Measurements from ENCODE around the gene ALAS2. TPM values are rescaled to one million over a fixed set of nuclear protein-coding genes. Genes with fewer than 3 reads are reported as not detected.
A peak's percentile ranks its signal among the peaks of the same experiment; 100 is the strongest.

Gene ALAS2
- total and polyA plus RNA-seq, 4 donors, result 0.21 to 1,807 TPM; not detected in 2

DNA sequence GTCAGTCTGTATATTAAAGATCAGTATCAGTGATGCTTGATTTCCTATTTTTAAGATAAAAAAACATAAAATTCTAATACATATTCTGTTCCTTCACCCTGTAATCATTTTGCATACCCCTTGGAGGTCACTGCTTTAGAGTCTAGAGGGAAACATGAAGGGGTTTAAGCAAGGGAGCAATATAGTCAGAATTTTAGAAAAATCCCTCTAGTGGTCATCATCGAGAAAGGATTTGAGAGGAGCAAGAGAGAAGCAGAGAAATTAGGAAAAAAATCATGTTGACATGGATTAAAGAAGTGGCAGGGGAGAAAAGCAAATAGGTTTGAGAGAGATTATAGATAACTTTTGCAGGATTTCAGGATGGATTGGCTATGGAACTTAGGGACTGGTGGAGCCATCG lies 19.5 kb downstream of the ALAS2 start:
- H3K27ac ChIP-seq (ENCODE audit: low read depth in 1 of 2, low read length in 2 of 2), result no peak overlapping the region
- H3K27me3 ChIP-seq (ENCODE audit: control insufficient read depth in 4 of 4, insufficient read depth in 4 of 4, low read length in 3 of 4), result no peaks in the 10 kb centered on the region
- no peak overlapping the region for H3K4me3 ChIP-seq (ENCODE audit: low read depth in 1 of 3, low read length in 3 of 3)
- TF ChIP-seq SP1 (IDR thresholded peaks at IDR 0.05) (no peak), GABPA (IDR thresholded peaks at IDR 0.05 in 1 of 2, conservative IDR thresholded peaks at IDR 0.05 in 1 of 2) (no peak), ATF3 (IDR thresholded peaks at IDR 0.05) (no peak), TAF1 (conservative IDR thresholded peaks at IDR 0.05) (no peak), RAD21 (IDR thresholded peaks at IDR 0.05) (peak; percentile 45 to 68), HNF4G (IDR thresholded peaks at IDR 0.05) (no peak), NR2F2 (IDR thresholded peaks at IDR 0.05) (no peak), RXRA (IDR thresholded peaks at IDR 0.05) (no peak), JUND (IDR thresholded peaks at IDR 0.05) (no peak), FOXA1 (IDR thresholded peaks at IDR 0.05) (no peak), MAX (IDR thresholded peaks at IDR 0.05) (no peak), FOXA2 (IDR thresholded peaks at IDR 0.05) (no peak)
- TF ChIP-seq, protein P1, sequence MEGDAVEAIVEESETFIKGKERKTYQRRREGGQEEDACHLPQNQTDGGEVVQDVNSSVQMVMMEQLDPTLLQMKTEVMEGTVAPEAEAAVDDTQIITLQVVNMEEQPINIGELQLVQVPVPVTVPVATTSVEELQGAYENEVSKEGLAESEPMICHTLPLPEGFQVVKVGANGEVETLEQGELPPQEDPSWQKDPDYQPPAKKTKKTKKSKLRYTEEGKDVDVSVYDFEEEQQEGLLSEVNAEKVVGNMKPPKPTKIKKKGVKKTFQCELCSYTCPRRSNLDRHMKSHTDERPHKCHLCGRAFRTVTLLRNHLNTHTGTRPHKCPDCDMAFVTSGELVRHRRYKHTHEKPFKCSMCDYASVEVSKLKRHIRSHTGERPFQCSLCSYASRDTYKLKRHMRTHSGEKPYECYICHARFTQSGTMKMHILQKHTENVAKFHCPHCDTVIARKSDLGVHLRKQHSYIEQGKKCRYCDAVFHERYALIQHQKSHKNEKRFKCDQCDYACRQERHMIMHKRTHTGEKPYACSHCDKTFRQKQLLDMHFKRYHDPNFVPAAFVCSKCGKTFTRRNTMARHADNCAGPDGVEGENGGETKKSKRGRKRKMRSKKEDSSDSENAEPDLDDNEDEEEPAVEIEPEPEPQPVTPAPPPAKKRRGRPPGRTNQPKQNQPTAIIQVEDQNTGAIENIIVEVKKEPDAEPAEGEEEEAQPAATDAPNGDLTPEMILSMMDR (IDR thresholded peaks at IDR 0.05; ENCODE audit: low read depth, low read length, missing input control), result peak; percentile 33
- TF ChIP-seq, protein P2, sequence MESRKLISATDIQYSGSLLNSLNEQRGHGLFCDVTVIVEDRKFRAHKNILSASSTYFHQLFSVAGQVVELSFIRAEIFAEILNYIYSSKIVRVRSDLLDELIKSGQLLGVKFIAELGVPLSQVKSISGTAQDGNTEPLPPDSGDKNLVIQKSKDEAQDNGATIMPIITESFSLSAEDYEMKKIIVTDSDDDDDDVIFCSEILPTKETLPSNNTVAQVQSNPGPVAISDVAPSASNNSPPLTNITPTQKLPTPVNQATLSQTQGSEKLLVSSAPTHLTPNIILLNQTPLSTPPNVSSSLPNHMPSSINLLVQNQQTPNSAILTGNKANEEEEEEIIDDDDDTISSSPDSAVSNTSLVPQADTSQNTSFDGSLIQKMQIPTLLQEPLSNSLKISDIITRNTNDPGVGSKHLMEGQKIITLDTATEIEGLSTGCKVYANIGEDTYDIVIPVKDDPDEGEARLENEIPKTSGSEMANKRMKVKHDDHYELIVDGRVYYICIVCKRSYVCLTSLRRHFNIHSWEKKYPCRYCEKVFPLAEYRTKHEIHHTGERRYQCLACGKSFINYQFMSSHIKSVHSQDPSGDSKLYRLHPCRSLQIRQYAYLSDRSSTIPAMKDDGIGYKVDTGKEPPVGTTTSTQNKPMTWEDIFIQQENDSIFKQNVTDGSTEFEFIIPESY (IDR thresholded peaks at IDR 0.05), result no peak
- H3K4me1 ChIP-seq (ENCODE audit: control insufficient read depth in 4 of 4, insufficient read depth in 4 of 4, low read length in 3 of 4), result peaks cover 16 to 25% (median 22%) of the 10 kb centered on the region in 4 donors
- no peak overlapping the region for H3K9ac ChIP-seq (ENCODE audit: low read depth in 1 of 2, low read length in 2 of 2)
- no peak for DNase-seq (ENCODE audit: low spot score)
- peaks cover 0 to 3% (median under 1%) of the 10 kb centered on the region in 4 donors for H3K36me3 ChIP-seq (ENCODE audit: control insufficient read depth in 4 of 4, insufficient read depth in 3 of 4, low read depth in 1 of 4, low read length in 3 of 4)
- WGBS, result 43% methylated on average over 2 of the region's 2 CpGs
- H3K9me3 ChIP-seq (ENCODE audit: control insufficient read depth in 4 of 4, low read length in 3 of 4), result no peaks in the 10 kb centered on the region

DNA sequence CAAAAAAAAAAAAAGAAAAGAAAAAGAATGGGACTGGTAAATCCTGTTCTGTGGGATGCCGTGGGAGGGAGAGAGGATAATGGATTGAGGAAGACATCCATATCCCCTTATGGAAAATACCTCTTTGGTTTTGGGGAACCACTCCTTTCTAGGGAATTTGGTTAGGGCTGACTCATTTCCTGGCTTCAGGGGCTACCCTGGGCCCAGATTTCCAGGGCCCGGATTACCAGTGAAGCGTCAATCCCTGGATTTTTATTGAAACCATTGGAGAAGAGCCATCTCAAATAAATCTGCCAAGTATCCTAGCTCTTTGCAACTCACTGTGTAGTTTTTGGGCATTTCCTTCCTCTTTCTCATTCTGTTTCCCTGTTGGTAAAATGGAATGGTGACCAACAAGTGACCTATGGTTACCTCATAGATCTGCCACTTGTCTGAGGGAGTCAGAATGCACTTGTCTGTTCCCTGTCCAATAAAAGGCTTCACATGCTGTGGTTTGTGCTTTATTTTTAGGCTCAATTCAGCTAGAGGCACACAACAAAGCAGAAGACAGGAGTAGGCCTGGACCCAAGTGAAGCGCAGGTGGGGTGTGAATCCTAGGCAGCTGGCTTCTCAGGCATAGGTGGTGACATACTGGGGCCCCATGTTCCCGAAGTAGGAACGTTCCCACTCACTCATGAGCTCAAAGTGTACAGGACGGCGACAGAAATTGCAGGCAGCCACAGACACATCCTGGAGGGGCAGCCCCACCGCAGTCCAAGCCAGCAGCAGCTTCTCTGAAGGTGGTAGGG lies 22.0 kb downstream of the ALAS2 start:
- DNase-seq (ENCODE audit: low spot score), result no peak
- H3K27ac ChIP-seq (ENCODE audit: low read depth in 1 of 2, low read length in 2 of 2), result peak overlapping the region; percentile 14 to 93
- no peak for TF ChIP-seq NR2F2 (IDR thresholded peaks at IDR 0.05)
- peak; percentile 40 to 50 for TF ChIP-seq RXRA (IDR thresholded peaks at IDR 0.05)
- TF ChIP-seq MAX (IDR thresholded peaks at IDR 0.05), result peak; percentile 26
- no peak overlapping the region for H3K9ac ChIP-seq (ENCODE audit: low read depth in 1 of 2, low read length in 2 of 2)
- 59% methylated on average over 9 of the region's 9 CpGs for WGBS
- H3K27me3 ChIP-seq (ENCODE audit: control insufficient read depth in 4 of 4, insufficient read depth in 4 of 4, low read length in 3 of 4), result no peaks in the 10 kb centered on the region
- no peak overlapping the region for H3K4me3 ChIP-seq (ENCODE audit: low read depth in 1 of 3, low read length in 3 of 3)
- H3K9me3 ChIP-seq (ENCODE audit: control insufficient read depth in 4 of 4, low read length in 3 of 4), result no peaks in the 10 kb centered on the region
- H3K36me3 ChIP-seq (ENCODE audit: control insufficient read depth in 4 of 4, insufficient read depth in 3 of 4, low read depth in 1 of 4, low read length in 3 of 4), result peaks cover 2 to 8% (median 3%) of the 10 kb centered on the region in 4 donors
- peaks cover 20 to 27% (median 25%) of the 10 kb centered on the region in 4 donors for H3K4me1 ChIP-seq (ENCODE audit: control insufficient read depth in 4 of 4, insufficient read depth in 4 of 4, low read length in 3 of 4)
